HG03039 (cell line): ENCODE data around the gene NCOA6.
A peak's percentile ranks its signal among the peaks of the same experiment; 100 is the strongest.

Experiments
- ATAC-seq: cut with Tn5 transposase; IDR thresholded peaks from one replicate; pipeline ENCODE4 v1.9.1; 2021; ENCODE audit warnings: mild to moderate bottlenecking, moderate library complexity; ENCODE audit not compliant: unreplicated experiment

NCOA6 gene

GRCh38 chr20:34825530-34826362 is at the start of gene NCOA6:
TSS of gene NCOA6 (minus strand) at chr20:34825651. CDS start at chr20:34782355, 43,296 bp downstream.
- ATAC-seq = peak; percentile 51

GRCh38 chr20:34874094-34874654 is 48.7 kb upstream of the NCOA6 start:
- ATAC-seq = no peak

- ATAC-seq = no peak
These were observed 48.2 kb upstream of the NCOA6 start for GRCh38 chr20:34873583-34874093.

GRCh38 chr20:34872622-34873224 is 47.3 kb upstream of the NCOA6 start, which contains the start of gene GGT7:
TSS of gene GGT7 (minus strand) at chr20:34872856. CDS start at chr20:34872815, 41 bp downstream.
- no peak for ATAC-seq

- no peak for ATAC-seq
These were observed 46.6 kb upstream of the NCOA6 start for GRCh38 chr20:34871966-34872621.

- ATAC-seq = no peak
These were observed 46.0 kb upstream of the NCOA6 start for GRCh38 chr20:34871320-34871926.

- no peak for ATAC-seq
These were observed 38.8 kb upstream of the NCOA6 start for GRCh38 chr20:34864216-34864615.

- ATAC-seq = no peak
These were observed 38.0 kb upstream of the NCOA6 start for GRCh38 chr20:34863421-34863965.

- no peak for ATAC-seq
These were observed 37.3 kb upstream of the NCOA6 start for GRCh38 chr20:34862724-34863123.

- no peak for ATAC-seq
These were observed 36.1 kb upstream of the NCOA6 start for GRCh38 chr20:34861386-34862084.

GRCh38 chr20:34859826-34860545 is 34.5 kb upstream of the NCOA6 start:
- no peak for ATAC-seq

- no peak for ATAC-seq
These were observed 33.9 kb upstream of the NCOA6 start for GRCh38 chr20:34859367-34859766.

GRCh38 chr20:34852298-34852697 is 26.8 kb upstream of the NCOA6 start:
- no peak for ATAC-seq

GRCh38 chr20:34850969-34851368 is 25.5 kb upstream of the NCOA6 start:
- ATAC-seq = no peak

- ATAC-seq = no peak
These were observed 24.3 kb upstream of the NCOA6 start for GRCh38 chr20:34849778-34850177.

- ATAC-seq = no peak
These were observed 23.1 kb upstream of the NCOA6 start for GRCh38 chr20:34848597-34848996.

- ATAC-seq = no peak
These were observed 18.0 kb upstream of the NCOA6 start for GRCh38 chr20:34843421-34843820.

- no peak for ATAC-seq
These were observed 16.7 kb upstream of the NCOA6 start for GRCh38 chr20:34842143-34842542.

GRCh38 chr20:34834459-34834893 is 9.0 kb upstream of the NCOA6 start:
- no peak for ATAC-seq
